A172 (cell line): ENCODE data around the gene CACNB4. TPM values are rescaled to one million over a fixed set of nuclear protein-coding genes. Genes with fewer than 3 reads are reported as not detected.

Experiments
- DNase-seq: peaks from one replicate; pipeline ENCODE4 v3.0.0-alpha.2; 2015; ENCODE audit warnings: low spot score
- total RNA-seq: library from RNA; depleted of rRNA; stranded (reverse); fragments of >200 nt; shearing (Covaris generic); gene quantifications from 2 replicates; pipeline ENCODE4 v1.2.3, GENCODE V29; 2014

Gene CACNB4
- total RNA-seq, 1 experiment from 2014 or later: 2.2 TPM

- DNase-seq: no peak
These were observed 121.9 kb downstream of the CACNB4 start for GRCh38 chr2:151976945-151977353.

- DNase-seq: no peak
These were observed 123.1 kb downstream of the CACNB4 start for GRCh38 chr2:151975460-151976414.

GRCh38 chr2:151974988-151975387 is 123.9 kb downstream of the CACNB4 start:
- no peak for DNase-seq

- peak; percentile 48 for DNase-seq
These were observed 125.0 kb downstream of the CACNB4 start for GRCh38 chr2:151973901-151974199.

DNA sequence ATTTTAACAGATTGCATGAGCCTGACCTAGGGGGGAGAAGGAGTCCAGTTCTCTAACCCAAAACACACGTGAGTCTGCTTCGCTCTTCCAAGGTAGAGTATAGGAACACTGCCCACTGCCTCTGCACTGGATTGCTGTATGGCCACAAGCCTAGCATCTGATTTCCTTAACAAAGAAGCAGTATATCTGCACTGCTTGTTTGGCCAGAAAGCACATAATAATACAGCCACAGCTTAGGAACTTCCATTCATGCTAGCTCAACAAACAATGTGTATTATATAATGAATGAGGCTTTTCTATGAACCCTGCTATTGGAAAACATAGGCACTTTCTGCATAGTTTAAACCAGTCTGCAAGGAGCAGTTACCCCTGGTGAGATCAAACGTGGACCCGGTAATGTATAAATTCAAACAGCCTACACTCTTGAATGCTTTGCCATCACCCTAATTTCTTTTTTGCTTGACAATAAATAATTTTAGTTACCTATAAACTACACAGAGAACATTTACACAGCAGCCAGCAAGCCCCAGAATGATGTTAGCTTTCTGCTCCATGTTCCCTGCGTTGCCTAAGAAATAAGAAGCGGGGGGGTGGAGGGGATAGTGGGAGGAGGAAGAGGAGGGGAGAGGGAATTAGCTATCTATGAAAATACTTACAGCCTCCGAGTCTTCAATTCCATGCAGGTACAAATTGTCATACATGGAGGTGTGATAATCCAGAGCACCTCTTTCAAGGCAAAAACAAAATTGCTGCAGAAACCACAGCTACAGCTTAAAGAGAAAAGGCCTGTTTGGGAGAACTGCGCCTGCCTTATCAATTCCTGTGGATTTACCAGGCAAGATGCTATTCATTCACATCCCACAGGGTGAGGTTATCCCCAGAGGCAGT is 125.6 kb downstream of the CACNB4 start:
- no peak for DNase-seq

DNA sequence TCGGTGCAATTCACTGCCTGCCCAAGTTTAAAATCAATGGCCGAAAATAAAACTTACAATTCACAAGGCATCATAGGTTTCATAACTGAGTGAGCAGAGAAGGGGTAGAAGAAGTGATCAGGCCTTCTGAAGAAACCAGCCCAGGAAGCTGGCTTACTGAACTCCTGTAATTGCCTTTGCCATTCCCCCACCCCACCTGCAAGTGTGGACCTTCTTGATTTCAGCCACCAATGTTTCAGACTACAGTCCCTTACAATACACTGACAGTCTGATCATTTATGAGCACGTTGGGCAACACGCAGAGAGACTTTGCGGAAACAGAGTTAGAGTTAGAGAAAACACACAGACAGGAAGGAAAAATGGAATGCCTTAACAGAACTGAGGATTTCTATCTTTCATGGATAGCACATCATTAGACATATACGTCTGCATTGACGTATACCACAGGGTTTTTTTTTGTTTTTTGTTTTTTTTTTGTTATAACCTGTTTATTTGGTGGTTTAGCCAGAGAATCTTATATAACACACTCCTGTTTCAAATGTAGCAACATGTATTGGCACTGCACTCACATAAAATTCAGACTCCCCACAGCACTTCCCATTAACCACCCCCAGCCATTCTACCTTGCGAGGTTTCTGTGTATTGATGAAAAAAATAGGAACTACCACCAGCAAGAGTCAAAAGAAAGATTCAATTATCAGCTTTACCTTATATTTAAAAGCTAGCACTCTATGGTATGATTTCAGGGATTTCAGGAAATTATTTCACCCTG is 126.4 kb downstream of the CACNB4 start:
- no peak for DNase-seq

DNA sequence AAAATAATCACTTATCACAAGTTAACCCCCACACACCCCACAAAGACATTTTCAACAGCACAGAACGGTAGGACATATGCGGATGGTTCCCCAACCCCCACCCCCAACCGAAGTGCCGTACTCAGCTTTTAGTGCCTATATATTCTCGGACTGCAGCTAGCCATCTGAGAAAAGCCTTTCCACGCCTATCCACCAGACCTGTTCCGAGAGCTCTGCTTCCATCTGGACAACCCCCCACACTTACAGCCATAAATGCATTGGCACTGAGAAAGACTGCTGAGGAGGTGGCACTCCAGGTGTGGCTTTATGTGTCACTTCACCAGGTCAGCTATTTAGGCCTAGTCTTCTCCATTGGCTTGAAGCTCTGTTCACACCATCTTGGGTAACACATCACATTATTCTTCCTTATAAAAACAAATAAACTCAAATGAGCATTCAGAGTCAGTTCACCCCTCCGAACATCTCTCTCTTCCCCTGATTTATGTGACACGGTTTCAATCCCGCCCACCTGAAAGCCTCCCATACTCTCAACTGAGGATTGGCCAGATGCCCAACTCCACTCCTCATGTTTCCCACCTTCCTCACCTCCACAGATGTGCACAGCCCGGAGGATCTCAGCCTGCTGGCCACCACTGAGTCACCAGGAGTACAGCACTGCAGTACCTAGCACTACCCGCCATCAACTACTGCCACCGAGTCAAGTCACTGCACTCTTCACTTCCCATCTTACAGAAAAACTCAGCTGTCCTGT is 127.4 kb downstream of the CACNB4 start:
- DNase-seq: no peak

DNA sequence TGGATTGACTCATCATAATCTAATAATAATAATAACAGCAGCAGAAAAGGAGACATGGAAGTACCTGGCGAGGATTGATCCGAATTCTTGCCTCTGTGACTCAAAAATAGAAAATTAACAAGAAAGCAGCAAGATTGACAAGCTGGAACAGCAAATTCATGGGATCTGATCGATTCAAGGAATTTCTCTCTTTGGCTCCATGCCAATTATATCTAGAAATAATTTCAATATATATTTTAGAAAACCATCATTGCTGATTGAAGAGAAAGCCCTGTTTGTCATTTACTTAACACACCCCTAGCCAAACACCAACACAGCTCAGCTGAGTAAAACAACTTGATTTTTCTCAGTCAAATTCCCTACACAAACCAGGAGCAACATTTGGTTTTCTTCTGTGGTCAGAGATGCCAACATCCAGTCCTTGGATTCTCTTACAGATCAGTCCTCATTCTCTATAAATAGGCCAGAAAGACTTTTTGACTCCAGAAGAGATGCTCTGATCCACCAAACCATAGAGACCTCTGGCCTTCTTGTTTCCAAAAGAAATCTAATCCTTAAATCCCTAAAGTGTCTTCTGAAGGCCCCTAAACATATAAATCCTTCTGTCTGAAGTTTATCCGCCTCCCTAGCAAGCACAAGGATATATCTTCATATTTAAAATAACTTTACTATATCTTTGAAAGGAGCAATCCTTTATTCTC is 129.9 kb downstream of the CACNB4 start:
- no peak for DNase-seq

- DNase-seq: no peak
These were observed 130.8 kb downstream of the CACNB4 start for GRCh38 chr2:151967829-151968722.

DNA sequence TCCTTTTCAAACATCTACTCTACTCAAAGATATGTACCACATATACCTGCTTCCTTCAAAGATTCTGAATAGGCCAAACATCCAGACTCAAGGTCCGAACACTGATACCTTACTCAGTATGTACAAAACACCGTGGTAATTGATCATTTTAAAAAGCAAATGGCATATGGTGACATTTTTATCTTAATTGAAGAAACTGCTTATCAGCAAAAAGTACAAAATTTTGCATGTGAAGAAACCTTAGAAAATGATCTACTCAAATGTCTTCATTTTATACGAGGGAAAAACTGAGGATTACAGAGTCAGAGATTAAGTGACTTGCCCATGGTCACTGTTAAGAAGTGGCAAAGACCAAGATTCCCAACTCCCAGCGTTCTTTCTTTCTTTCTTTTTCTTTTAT is 133.0 kb downstream of the CACNB4 start:
- DNase-seq: no peak

GRCh38 chr2:151961558-151961957 is 137.3 kb downstream of the CACNB4 start:
- no peak for DNase-seq

DNA sequence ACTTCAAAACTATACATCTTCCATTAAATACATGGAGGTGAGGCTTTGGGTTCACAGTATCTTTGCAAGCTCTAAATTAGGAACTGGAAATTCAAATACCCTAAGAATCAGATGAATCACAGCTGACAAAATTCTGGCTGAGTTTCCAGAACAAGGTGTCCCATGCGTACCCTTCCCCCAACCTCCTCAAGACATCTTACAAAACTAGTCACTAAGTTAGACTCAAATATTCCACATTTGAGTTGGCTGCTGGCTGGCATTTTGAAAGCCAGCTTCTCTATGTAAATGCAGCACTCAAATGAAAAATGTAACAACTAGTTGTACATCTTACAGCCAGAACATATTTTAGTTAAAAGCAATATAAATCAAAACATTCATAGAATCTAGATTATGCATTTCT is 139.6 kb downstream of the CACNB4 start:
- DNase-seq: no peak

DNA sequence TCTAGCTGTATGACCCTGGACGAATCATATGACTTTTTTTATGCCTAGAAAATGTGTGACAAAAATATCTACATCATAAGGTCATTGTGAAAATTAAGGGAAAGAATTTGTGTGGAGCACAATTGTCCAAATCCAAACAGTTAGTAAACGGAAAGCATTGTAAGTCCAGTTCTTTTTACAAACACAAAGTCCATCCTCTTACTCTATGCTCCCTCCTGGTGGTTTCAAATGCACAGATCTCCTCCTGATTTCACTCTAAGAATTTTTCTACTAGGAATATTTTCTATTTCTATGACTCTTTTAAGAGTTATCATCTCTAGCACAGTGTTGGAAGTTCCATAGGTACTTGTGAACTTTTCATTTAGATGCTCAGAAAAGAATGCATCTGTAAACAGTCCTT is 145.4 kb downstream of the CACNB4 start:
- DNase-seq: no peak

GRCh38 chr2:151952691-151953456 is 146.0 kb downstream of the CACNB4 start:
- DNase-seq: no peak

DNA sequence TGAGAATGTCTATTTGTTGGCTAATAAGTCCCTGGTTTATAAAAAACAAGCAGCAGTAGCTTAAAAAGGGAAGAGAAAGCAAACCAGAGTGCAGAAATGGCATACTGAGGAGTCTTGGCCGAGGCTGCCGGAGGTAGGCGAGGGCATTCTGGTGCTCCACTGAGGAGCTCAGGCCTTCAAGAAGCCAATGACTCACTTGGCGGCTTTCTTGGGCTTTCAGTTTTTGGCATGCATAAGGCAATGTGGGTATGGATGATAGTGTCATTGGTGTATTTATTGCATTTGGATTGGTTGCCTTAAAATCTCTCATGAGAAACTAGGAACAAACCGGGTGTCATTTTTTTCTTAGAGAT is 151.1 kb downstream of the CACNB4 start:
- DNase-seq: peak; percentile 14

- peak; percentile 8 for DNase-seq
These were observed 151.7 kb downstream of the CACNB4 start for GRCh38 chr2:151946899-151947812.

GRCh38 chr2:151946250-151946884 is 152.5 kb downstream of the CACNB4 start:
- no peak for DNase-seq
